Activated naive CD8-positive, alpha-beta T cell treated with anti-CD3 and anti-CD28 coated beads, Interleukin-2, amount 10 ng/mL, durations not matched to agents 7 days and 5 days (primary cell): Measurements from ENCODE around the gene NEUROD1. TPM values are rescaled to one million over a fixed set of nuclear protein-coding genes. Genes with fewer than 3 reads are reported as not detected.

Experiments
- ATAC-seq: fragments of 150-1000 bp; cut with Tn5 transposase; one replicate; pipeline ENCODE4 v1.10.0; 2021; ENCODE audit warnings: low read depth, moderate library complexity
- POLR2A ChIA-PET: fragments of 350-600 bp; sonication (Branson Sonifier 250); formaldehyde crosslinking; loops from one replicate; lab custom pipeline; 2021; ENCODE audit warnings: antibody characterized with exemption; lab: Charles Lee
- DNase-seq: peaks from one replicate; pipeline ENCODE4 v3.0.0; 2021
- H3K27ac Mint-ChIP-seq: one replicate; pipeline ENCODE4 v1.8.0; 2022; ENCODE audit warnings: mild to moderate bottlenecking, mixed read lengths
- H3K27me3 Mint-ChIP-seq: one replicate; pipeline ENCODE4 v1.8.0; 2022; ENCODE audit warnings: mild to moderate bottlenecking, moderate library complexity, mixed read lengths
- H3K36me3 Mint-ChIP-seq: one replicate; pipeline ENCODE4 v1.8.0; 2021; ENCODE audit warnings: mild to moderate bottlenecking, mixed read lengths
- H3K4me1 Mint-ChIP-seq: one replicate; pipeline ENCODE4 v1.8.0; 2021; ENCODE audit warnings: mixed read lengths
- H3K4me3 Mint-ChIP-seq: one replicate; pipeline ENCODE4 v1.8.0; 2022; ENCODE audit warnings: mild to moderate bottlenecking, moderate library complexity, mixed read lengths
- H3K9me3 Mint-ChIP-seq: one replicate; pipeline ENCODE4 v1.8.0; 2021; ENCODE audit warnings: mixed read lengths
- total RNA-seq, 2 experiments: library from RNA; stranded (reverse); gene quantifications; one replicate each; pipeline ENCODE4 v1.2.3, GENCODE V29; 2021

NEUROD1 gene
- total RNA-seq, 2 experiments from 2014 or later = not detected

DNA sequence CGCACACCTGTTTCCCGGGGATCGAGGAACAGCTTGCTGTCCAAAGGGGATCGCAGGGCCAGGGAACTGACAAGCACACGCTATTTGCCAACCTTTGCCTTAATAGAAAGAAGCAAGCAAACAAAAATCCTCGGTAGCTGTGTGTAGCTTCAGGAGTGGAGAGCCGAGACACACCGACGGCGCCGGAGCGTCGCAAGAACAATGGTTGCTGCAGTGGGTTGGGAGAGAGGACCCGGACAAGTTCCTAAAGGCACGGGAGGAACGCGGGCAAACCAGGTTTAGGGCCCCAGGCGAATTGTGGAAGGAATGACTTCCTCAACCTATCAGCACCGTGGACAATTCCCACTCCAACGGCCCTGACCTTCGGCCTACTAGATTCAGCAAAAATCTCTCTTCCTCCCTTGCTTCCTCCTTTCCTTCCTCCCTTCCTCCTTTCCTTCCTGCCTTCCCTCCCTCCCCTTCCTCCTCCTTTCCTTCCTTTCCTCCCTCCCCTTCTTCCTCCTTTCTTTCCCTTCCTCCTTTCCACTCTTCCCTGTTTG, 4.9 kb upstream of the NEUROD1 start:
- Mint-ChIP-seq H3K9me3 (peaks cover 4% of the 10 kb centered on the region), H3K4me3 (no peak overlapping the region), H3K4me1 (peaks cover 27% of the 10 kb centered on the region), H3K36me3 (no peaks in the 10 kb centered on the region), H3K27ac (peak overlapping the region; percentile 23), H3K27me3 (peaks cover 77% of the 10 kb centered on the region)
- DNase-seq (peak; percentile 25), ATAC-seq (no peak)
- POLR2A ChIA-PET = no interaction called here

DNA sequence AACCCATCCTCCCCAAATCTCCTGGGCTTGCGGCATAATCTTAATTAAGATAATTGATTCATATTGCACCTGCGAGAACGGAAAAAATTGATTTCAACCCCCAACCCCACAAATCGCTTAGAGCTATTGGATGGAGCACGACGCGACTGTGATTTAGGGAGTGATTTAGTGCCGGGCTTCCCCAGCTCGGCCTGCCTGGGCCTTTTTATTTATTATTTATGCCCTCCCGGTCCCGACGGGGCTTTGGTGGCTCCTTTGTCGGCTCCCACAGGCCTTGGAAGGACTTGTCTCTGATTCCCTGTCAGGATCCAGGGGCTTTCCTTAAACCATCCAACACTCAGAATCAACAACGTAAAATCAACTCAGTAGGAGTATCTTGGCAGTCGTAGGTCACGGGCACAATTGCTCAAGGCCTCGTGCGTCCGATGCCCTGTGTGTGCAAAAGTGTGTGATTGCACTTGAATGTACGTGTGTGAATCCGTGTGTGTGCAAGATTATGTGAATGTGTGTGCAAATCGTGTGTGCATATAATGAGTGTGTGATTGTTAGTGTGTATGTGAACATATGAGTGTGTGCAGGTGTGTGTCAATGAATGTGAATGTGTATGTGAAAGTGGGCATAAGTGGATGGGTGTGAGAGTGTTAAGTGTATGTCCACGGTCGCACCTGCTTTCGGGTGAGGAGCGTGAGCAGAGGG, 4.3 kb upstream of the NEUROD1 start:
- peaks cover 4% of the 10 kb centered on the region for H3K9me3 Mint-ChIP-seq
- POLR2A ChIA-PET = no interaction called here
- H3K27ac Mint-ChIP-seq = no peak overlapping the region
- H3K4me1 Mint-ChIP-seq = peaks cover 29% of the 10 kb centered on the region
- no peaks in the 10 kb centered on the region for H3K36me3 Mint-ChIP-seq
- DNase-seq (no peak), ATAC-seq (no peak)
- peaks cover 83% of the 10 kb centered on the region for H3K27me3 Mint-ChIP-seq
- H3K4me3 Mint-ChIP-seq = no peak overlapping the region

DNA sequence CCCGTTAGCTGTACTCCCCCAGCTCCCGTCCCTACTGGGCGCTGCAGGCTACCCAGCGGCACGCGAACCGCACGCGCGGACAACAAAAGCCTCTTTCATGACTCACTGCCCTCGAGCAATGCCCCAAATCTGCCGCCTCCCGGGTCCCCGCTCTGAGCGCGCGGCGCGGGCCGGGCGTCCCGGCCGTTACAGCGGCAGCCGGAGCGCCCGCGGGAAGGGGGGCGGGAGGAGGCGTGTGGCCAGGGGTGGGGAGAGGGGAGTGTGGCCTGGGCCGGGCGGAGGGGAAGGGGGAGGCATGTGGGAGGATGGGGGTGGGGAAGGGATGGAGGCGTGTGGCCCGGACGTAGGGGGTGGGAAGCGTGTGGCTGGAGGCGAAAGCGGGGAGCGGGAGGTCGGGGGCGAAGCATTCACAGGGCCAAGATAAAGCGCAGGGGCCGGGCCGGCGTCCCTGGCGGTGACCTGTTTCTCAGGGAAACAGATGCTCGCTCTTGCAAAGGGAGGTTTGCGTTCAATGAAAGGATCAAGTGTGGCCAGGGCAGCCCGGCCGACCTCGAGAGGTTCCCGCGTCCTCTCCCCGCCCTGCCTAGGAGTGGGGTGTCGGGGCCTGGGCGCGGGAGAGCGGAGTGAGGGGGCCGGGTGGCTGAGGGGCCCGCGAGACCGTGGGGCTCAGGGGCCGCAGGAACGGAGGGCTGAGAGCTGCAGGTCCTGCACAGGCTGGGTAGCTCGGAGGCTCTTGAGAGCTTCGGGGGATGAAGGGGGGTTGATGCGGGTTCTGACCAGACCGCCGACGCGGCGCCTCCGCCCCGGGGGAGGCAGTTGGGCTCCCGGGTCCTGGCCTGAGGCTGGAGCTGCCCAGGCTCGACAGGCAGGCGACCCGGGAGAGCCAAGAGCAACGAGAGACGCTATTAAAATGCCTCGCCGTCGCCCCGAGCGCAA, 3.5 kb upstream of the NEUROD1 start:
- no peaks in the 10 kb centered on the region for H3K36me3 Mint-ChIP-seq
- no peak overlapping the region for H3K27ac Mint-ChIP-seq
- ATAC-seq (peak; percentile 19), DNase-seq (peak; percentile 42)
- H3K9me3 Mint-ChIP-seq = peaks cover 4% of the 10 kb centered on the region
- H3K27me3 Mint-ChIP-seq = peaks cover 91% of the 10 kb centered on the region
- POLR2A ChIA-PET = no interaction called here
- peaks cover 32% of the 10 kb centered on the region for H3K4me1 Mint-ChIP-seq
- peak overlapping the region; percentile 58 for H3K4me3 Mint-ChIP-seq

GRCh38 chr2:181682795-181683517, 2.6 kb upstream of the NEUROD1 start:
- Mint-ChIP-seq H3K36me3 (peaks cover 2% of the 10 kb centered on the region), H3K27ac (no peak overlapping the region), H3K4me1 (peaks cover 36% of the 10 kb centered on the region), H3K4me3 (peak overlapping the region; percentile 58), H3K27me3 (peaks cover 94% of the 10 kb centered on the region), H3K9me3 (peaks cover 6% of the 10 kb centered on the region)
- ATAC-seq (no peak), DNase-seq (peak; percentile 37)
- POLR2A ChIA-PET = no interaction called here

GRCh38 chr2:181682026-181682789, 1.9 kb upstream of the NEUROD1 start:
- peaks cover 2% of the 10 kb centered on the region for H3K36me3 Mint-ChIP-seq
- peak overlapping the region; percentile 75 for H3K4me3 Mint-ChIP-seq
- DNase-seq (peak; percentile 35), ATAC-seq (no peak)
- H3K4me1 Mint-ChIP-seq = peaks cover 40% of the 10 kb centered on the region
- peaks cover 6% of the 10 kb centered on the region for H3K9me3 Mint-ChIP-seq
- H3K27me3 Mint-ChIP-seq = peaks cover 91% of the 10 kb centered on the region
- H3K27ac Mint-ChIP-seq = no peak overlapping the region
- POLR2A ChIA-PET = no interaction called here

DNA sequence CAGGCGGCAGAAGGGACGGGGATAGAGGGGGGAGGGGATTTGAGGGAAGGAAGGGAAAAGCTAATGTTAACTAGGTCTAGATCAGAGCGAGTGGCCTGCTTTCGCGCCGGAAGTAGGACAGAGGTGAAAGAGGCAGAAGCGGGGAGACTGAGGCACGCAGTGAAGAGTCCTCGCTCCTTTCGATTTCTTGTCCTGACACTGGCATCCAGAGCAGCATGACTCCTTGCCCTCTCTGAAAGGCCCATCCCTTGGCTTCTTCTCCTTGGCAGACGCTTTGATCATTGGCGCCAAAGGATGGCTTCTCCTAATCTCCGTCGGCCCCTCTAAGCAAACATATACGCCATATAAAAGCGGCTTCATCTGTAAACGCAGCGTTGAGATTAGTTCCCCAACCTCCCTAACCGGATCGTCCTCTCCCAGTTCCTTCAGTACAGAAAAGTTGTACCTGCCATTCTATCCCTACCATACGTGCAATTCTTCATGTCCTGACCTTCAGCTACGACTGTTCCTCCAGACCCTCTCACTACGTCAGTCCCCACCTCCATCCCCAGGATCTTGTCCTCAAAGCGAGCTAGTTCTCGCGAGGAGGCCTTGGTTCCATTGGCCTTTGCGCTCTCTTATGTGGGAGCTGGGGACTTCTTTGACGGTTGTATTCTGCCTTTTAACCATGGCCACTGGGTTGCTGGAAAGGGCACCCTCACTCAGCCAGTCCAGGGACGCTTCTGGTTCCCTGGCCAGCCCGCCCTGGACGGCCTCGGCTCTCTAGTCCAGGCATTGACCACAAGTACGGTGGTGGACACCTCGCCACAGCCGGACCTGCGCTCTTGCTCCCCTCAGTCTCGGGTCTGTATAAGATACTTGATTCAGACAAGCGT, 857 bp upstream of the NEUROD1 start:
- Mint-ChIP-seq H3K36me3 (peaks cover 2% of the 10 kb centered on the region), H3K9me3 (peaks cover 6% of the 10 kb centered on the region), H3K4me1 (peaks cover 40% of the 10 kb centered on the region), H3K27ac (peak overlapping the region; percentile 3), H3K4me3 (peak overlapping the region; percentile 75), H3K27me3 (peaks cover 89% of the 10 kb centered on the region)
- POLR2A ChIA-PET = no interaction called here
- ATAC-seq = no peak
- peak; percentile 28 for DNase-seq

GRCh38 chr2:181679544-181679979, 755 bp downstream of the NEUROD1 start:
- POLR2A ChIA-PET = no interaction called here
- no peak for ATAC-seq
- no peak overlapping the region for H3K4me3 Mint-ChIP-seq
- H3K36me3 Mint-ChIP-seq = peaks cover 2% of the 10 kb centered on the region
- H3K27me3 Mint-ChIP-seq = peaks cover 87% of the 10 kb centered on the region
- DNase-seq = no peak
- H3K9me3 Mint-ChIP-seq = peaks cover 4% of the 10 kb centered on the region
- H3K4me1 Mint-ChIP-seq = peaks cover 35% of the 10 kb centered on the region
- no peak overlapping the region for H3K27ac Mint-ChIP-seq

DNA sequence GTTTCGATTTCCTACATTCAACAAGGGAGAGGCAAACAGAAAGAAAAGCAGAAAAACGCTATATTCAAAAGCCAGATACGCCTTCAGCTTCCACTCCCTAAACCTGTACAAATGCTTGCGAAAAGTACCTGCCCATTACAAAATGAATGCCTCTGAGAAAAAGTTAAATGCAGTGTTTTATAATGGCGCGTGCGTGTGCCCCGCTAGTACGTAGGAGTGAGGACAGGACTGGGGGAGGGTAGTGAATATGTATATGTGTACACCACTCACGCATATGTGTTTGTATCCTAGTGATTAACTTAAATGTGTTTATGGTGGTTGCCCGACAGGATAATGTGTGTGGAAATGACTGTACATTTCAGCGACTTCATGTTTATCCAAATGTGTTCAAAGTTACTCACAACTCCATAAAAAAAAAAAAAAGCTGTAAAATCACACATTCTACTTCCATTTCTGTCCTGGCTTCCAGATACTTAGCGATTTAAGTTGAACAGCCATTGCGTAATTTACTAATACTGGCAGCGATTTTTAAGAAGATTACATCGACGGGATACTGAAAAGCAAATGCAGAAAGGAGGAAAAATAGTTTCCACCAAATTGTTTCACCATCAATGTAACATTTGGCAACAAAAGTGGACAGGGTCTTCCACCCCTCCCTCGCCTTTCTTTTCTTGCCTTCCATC, 1.3 kb downstream of the NEUROD1 start:
- peaks cover 4% of the 10 kb centered on the region for H3K9me3 Mint-ChIP-seq
- DNase-seq (no peak), ATAC-seq (no peak)
- POLR2A ChIA-PET = no interaction called here
- H3K36me3 Mint-ChIP-seq = peaks cover 2% of the 10 kb centered on the region
- H3K4me3 Mint-ChIP-seq = no peak overlapping the region
- peak overlapping the region; percentile 61 for H3K27ac Mint-ChIP-seq
- H3K27me3 Mint-ChIP-seq = peaks cover 89% of the 10 kb centered on the region
- peaks cover 35% of the 10 kb centered on the region for H3K4me1 Mint-ChIP-seq

DNA sequence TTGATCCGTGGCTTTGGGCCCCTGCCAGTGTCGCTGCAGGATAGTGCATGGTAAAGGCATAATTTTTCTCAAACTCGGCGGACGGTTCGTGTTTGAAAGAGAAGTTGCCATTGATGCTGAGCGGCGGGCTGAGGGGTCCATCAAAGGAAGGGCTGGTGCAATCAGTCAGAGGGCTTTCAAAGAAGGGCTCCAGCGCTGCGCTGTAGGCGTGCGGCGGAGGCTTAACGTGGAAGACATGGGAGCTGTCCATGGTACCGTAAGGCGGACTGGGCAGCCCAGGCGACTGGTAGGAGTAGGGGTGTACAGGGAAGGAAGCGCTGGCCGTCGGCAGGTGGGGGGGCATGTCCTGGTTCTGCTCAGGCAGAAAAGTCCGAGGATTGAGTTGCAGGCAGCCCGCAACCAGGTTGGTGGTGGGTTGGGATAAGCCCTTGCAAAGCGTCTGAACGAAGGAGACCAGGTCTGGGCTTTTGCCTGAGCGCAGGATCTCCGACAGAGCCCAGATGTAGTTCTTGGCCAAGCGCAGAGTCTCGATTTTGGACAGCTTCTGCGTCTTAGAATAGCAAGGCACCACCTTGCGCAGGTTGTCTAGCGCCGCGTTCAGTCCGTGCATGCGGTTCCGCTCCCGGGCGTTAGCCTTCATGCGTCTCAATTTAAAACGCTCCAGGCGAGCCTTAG, 2.3 kb downstream of the NEUROD1 start:
- peaks cover 83% of the 10 kb centered on the region for H3K27me3 Mint-ChIP-seq
- peaks cover 4% of the 10 kb centered on the region for H3K9me3 Mint-ChIP-seq
- ATAC-seq (peak; percentile 83), DNase-seq (peak; percentile 79)
- H3K27ac Mint-ChIP-seq = peak overlapping the region; percentile 54
- POLR2A ChIA-PET = no interaction called here
- peaks cover 2% of the 10 kb centered on the region for H3K36me3 Mint-ChIP-seq
- peaks cover 33% of the 10 kb centered on the region for H3K4me1 Mint-ChIP-seq
- peak overlapping the region; percentile 66 for H3K4me3 Mint-ChIP-seq

DNA sequence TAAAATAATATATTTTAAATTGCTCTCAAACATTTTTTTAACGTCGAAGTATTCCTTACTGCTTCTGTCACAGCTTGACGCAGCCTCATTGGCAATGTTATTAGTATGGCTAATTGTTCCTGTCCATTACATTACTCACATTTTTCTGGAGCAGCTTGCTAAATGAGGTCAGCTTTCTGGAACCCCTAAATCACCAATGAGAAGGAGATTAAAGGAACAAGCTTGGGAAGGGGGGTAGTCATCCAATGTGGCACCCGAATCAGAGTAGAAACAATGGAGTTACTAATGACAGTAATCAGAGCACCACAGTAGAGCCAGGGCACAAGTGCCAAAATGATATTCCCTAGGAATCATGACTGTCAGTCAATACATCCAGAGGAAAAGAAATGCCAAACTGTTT, 5.1 kb downstream of the NEUROD1 start:
- DNase-seq (no peak), ATAC-seq (no peak)
- Mint-ChIP-seq H3K27ac (no peak overlapping the region), H3K4me3 (no peak overlapping the region), H3K4me1 (peaks cover 19% of the 10 kb centered on the region), H3K36me3 (peaks cover 2% of the 10 kb centered on the region), H3K27me3 (peaks cover 55% of the 10 kb centered on the region), H3K9me3 (peaks cover 2% of the 10 kb centered on the region)
- POLR2A ChIA-PET = no interaction called here

GRCh38 chr2:181674461-181674860, 5.9 kb downstream of the NEUROD1 start:
- peaks cover 47% of the 10 kb centered on the region for H3K27me3 Mint-ChIP-seq

More at GRCh38 chr2:181674461-181674860, 5.9 kb downstream of the NEUROD1 start:
- POLR2A ChIA-PET = no interaction called here
- no peak for ATAC-seq
- H3K36me3 Mint-ChIP-seq = peaks cover 2% of the 10 kb centered on the region
- peaks cover 2% of the 10 kb centered on the region for H3K9me3 Mint-ChIP-seq
- peaks cover 16% of the 10 kb centered on the region for H3K4me1 Mint-ChIP-seq
- no peak overlapping the region for H3K27ac Mint-ChIP-seq
- DNase-seq = no peak
- no peak overlapping the region for H3K4me3 Mint-ChIP-seq
